Amniotic stem cell (primary cell): ENCODE data around the gene BRME1.

Source experiments
- DNase-seq: peaks from one replicate; lab custom pipeline; 2025; lab: John Stamatoyannopoulos, UW

BRME1 gene

DNA sequence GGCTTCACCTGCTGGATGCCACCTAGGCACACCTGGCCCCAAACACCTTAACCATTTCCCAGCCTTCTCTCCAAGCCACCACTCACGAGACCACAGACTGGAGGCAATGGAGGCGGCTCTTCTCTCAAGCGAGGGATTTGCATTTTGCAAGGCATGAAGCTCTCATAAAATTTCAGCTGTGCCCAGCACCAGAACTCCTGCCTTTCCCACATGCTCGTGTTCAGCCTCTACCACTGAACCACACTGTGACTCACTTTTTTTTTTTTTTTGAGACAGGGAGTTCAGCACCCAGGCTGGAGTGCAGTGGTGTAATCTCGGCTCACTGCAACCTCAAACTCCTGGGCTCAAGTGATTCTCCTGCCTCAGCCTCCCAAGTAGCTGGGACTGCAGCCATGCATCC, 18.4 kb downstream of the BRME1 start:
- no peak for DNase-seq

DNA sequence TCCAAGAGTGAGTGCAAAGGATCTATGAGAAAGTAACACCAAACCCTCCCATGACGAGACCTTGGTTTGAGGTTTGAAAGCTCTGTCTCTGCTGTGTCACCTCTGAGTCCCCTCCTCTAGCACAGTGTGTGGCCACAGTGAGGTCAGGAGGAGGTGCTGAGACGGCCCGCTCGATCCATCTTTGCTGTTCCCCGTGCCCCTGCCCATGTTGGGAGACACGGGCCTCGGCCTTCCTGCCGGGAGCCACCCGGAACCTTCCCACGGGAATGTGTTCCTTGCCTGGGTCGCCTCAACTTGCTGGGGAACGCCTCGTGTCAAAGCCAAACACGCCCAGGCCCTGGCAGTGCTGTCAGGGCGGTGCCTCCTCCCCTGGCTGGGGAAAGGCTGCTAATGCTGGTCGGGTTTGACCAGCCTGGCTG, 18.9 kb downstream of the BRME1 start:
- DNase-seq, result no peak

DNA sequence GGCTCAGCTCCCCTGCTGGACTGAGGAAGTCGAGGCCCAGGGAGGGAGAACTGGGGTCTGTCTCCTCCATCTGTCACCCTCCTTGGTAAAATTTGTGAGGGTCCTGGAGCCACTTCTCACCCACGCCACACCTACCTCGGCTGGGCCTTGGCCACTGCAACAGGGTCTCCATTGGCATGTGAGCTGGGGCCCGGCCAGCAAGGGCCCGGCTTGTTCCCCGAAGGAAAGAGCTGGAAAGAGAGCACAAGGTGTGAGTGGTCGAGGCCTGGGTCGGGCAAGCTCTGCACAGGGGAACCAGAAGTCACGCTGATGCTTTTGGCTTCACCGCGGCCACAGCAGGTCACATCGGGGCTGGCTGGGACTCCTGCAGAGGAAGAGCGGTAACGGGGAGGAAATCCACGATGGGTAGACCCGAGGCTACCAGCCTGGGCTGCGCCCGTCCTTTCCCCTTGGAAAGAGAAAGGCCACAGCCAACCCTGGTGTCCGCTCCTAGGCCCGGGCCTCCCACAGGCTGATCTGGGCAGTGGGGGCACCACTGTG, 20.0 kb downstream of the BRME1 start:
- DNase-seq, result no peak

DNA sequence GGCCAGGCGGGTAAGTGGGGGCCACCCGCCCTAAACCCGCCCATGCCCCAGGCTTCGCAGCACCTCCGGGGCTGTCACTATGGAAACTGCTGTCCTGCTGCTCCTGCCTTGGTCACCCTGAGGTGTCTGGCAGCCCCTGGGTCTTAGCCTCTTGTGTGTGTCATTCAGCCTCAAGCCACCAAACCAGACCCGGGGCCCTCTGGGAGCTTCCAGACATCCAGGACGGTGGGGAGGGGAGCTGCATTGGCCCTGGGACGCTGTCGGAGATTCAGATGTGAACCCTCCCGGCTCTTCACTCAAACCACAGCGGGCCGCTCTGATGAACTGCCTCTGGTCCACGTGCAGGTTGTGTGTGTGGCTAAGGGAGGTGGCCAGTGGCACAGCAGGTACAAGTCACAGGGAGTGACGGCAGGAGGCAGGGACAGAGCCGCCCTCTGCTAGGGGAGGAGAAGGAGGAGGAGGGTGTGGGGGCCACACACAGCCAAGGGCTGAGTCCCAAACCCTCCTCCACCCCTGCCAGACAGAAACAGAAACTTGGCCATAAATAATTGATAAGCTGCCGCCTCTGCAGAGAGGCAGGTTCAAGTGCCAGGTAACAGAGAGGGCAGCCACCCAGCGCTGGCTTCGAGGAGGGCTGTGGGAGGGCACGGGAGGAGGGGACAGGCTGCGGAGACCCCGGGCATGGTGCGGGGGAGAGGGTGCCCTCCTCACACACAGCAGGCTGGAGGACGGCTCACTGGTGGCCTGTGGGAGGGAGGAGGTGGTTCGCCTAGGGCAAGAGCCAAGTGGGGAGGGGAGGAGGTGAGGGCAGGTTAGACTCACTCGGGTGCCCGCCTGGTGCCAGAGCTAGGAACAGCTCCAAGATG, 21.0 kb downstream of the BRME1 start:
- DNase-seq, result no peak

DNA sequence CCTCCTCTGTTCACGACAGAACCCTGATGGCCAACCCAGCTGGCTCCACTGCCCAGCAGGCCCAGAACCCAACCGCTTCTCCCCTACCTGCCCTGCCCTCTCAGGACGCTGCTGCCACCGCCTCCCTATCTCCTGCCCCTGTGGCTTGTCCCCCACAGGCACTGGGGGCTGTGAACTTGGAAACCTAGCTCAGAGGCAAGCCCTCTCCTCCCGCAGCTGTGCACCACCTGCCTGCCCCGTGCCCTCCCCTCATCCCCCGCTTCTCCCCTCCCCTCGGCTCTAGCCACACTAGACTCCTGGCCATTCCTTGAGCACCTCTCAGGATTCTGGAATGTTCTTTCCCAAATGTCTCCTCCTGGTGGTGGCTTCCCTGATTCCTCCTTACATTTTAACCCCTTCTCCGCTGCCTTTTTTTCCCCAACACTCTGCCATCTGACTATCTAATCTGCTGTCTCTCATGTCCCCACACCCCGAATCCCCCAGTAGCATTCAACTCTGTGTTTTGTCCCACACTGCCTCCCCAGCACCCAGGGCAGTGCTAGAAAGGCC, 22.3 kb downstream of the BRME1 start:
- no peak for DNase-seq

DNA sequence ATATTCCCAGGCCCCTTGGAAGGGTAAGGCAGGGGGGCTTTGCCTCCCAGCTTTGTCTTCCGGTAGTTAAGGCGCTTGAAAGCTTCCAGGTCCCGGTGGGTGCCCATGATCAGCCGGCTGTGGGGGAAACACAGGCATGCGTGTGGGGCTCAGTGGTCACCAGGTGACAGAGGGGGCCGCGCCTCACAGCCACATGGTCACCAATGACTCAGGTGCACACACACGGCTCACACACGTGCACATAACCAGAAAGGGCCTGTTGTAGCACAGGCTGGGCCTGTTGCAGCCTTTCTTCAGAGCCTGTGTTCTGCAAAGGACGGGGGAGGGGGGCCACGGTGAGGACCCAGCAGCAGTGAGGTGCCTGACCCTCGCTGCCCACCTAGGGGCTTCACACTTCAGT, 23.1 kb downstream of the BRME1 start:
- DNase-seq, result no peak

DNA sequence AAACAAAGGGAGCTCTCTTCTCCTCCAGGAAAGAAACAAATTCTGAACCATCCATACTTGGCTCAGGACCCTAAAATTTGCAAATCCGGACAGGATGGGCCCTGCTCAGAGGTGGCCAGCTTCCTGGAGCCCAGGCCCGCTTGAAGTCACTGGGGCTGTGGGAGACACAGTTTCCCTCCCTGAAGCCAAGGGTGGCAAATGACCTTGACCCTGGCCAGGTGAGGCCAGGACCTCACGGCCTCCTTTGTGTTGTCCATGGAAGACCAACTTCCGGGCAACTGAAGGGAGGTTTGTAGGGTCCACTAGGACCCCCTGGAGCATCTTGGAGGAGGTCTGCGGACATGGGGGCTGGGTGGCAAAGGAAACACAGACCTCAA, 23.5 kb downstream of the BRME1 start:
- DNase-seq, result no peak

DNA sequence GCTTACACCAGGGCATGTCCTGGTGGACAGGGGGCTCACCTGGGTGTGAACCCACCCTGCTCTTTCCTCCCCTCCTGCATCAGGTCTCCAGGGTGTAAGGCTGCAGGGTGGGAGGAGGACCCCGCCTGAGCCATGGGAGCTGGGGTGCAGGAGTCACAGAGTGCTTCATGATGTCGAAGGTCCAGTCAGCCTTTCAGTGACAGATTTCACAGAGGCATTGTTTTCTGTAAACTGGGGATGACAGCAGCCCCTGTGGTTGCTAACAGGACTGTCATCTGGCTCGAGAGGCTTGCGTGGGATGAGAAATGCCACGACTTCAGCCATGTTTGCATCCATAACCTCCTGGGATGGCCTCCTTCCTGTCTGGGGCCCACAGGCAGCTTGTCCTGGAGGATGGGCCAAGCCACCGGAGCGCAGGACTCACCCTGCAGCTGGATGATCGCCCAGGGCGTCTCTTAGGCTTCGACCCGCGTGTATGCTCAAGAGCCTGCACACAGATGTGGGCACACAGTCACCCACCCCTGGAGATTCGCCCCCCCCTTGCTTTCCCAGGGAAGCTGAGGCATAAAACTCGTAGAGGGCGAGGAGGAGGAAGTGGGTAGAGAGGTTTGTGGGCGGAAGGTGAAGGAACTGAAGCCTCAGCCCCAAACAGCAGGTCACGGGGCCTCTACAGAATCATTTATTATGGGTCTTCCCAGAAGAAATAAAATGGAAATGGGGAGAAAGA, 24.1 kb downstream of the BRME1 start:
- no peak for DNase-seq

DNA sequence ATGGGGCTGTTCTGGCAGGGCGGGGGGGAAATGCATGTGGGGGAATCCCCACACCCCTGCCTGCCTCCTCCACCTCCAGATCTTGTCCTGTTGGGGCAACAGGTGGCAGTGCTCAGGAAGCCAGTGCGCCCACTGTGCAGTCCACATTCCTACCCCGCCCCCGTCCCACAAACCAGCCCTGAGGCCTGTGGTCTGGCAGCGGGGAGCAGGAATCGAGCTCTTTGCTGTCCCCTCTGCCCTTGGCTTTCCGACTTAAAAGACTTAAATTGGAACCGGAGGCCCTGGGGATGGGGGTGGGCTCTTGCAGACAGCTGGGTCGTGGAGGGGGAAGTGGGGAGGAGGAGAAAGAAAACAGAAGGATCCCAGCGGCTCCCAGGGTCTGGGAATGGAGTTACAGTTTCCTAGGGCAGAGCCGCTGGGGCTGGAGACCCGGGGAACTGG, 24.6 kb downstream of the BRME1 start:
- DNase-seq, result no peak

DNA sequence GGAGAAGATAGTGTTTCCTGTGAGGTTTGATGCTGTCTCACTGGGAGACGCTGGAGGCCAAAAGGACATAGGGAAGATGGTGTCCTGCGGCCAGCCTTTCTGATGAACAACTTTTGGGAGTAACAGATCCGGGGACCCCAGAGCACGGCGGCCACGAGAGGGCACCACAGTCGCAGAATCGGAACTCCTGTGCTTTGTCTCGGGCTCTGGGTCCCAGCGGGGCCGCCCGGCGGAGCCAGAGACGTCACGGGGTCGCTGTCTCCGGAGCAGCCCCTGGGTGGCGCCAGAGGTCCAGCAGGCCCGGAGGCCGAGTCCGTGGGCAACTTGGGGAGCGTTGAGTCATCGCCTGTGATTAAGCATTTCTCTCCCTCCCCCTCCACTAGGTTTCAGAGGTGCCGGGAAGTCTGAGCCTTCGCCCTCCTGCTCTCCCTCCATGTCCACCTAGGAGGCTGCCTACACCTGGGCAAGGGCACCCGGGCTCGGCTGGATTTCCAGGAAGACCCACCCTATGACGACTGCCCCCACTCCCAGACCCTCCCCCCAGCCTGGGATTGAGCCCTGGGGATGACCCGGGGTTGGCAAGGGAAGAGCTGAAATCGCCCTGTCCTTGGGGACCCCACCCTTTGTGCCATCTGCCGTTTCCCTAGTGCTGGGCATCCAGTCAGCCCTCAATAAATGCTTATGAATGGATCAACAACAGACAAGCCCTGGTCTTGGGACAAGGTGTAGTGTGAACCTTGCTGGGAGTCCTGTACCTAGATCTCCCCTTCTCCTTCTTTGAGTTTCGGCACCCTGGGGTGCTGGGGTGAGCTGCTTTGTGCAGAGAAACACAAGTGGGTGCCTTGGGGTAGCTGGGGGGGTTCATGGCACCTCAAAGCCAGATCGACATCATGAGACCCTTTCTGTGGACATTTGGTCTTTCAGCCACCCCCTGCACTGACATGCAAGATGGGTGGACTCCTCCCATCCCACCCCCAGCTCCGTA, 25.6 kb downstream of the BRME1 start:
- peak; percentile 91 for DNase-seq

DNA sequence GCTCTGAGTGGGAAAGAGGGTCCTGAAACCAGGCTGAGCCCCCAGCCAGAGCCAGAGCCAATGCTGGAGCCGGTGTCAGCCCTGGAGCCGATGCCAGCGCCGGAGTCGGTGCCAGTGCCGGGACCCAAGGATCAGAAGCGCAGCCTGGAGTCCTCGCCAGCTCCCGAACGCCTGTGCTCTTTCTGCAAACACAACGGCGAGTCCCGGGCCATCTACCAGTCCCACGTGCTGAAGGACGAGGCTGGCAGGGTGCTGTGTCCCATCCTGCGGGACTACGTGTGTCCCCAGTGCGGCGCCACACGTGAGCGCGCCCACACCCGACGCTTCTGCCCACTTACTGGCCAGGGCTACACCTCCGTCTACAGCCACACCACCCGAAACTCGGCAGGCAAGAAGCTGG, 28.6 kb downstream of the BRME1 start:
- no peak for DNase-seq

DNA sequence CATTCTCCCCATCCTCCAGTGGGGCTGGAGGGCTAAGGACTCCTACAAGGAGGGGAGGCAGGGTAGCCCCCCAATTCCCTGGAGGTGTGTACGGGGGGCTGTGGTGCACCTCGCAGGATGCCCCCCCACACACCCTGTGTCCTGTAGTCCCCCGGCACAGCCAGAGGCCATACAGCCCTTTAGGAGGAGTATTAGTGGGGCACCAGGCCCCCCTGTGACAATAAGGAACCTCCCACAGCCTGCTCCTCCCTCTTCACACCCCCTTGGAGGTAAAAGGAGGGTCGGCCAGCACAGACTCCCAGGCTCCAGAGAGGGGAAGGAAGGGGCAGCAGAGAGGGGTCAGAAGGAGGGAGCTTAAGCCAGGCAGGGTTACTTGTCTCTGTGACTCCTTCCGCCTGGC, 29.1 kb downstream of the BRME1 start, which contains the start of gene NANOS3:
Gene NANOS3 (plus strand): TSS at position 301 of the 400 bp plus-strand sequence. CDS start 115 bp downstream, outside the sequence.
- no peak for DNase-seq

DNA sequence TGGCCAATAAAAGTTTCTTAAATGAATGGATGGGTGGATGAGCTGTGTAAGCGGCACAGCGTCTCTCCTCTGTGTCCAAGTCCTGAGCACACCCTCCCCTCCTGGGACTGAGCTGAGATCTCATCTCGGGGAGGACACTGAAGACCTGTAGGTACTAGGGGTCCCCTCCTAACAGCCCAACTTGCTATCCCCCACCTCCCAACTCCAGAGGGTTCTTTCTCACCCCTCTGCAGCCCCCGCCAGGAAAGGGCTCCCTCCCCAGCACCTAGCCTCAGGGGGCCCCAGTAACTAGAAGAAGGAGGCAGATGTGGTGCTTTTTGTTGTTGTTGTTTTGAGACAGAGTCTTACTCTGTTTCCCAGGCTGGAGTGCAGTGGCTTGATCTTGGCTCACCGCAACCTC, 30.1 kb downstream of the BRME1 start:
- DNase-seq, result no peak

DNA sequence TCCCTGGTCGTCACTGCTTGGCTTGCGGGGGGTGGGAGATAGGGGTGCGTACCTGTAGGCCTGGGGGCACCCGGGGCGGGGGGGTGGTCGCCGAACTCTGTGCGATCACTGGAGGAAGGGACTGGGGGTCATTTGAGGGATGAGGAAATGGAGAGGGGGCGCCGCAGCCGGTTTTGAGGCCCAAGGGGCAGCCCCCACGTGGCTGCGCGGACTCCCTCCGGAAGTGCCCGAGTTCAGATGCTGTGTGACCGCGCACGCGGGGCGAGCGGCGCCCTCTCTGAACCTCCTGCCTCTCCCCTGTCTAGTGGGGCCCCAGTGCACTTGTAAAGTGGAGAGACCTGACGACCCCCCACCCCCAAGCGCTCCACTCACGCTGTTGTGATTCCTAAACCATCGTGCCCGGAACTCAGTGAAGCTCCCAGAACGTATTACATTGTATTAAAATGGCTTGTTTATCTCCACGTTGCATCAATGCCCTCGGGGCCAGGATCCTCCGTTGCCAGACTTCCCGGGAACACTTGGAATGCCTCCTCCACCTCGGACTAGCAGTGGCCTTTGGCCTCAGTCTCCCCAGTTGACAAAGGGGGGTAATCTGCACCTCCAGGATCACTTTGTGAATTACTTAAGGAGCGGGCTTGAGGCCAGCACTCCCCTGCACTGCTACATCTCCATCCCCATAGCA, 31.9 kb downstream of the BRME1 start:
- DNase-seq, result no peak

DNA sequence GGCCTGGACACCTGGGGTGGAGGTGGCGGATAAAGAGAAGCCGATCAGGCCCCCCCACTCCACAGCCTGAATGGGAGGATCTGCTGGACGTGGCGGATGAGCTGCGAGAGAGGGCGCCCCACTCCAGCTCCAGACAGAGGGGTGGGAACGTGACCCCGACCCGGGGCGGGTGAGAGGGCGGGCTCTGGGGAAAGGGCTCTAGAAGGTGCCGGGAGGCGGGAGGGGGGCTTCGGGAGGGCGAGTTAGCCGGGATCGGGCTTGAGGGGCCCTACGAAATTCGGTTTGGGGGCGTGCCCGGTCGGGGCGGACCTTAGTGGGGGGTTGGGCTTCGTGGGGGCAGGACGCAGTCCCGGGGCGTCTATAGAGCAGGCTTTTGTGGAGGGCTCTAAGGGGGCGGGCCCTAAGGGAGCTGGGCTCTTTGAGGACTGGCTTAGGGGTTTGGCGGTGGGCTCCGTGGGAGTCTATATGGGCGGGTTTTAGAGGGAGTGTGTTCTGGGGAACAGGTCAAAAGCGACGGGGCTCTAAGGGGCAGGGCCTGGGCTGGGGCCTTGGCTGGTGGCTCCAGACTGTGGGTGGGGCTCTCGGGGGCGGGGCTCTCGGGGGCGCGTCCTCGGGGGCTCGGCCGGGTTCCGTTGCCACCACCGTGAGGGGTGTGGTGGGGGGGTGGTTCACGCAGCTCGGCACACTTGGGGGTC, 33.1 kb downstream of the BRME1 start:
- DNase-seq, result no peak

DNA sequence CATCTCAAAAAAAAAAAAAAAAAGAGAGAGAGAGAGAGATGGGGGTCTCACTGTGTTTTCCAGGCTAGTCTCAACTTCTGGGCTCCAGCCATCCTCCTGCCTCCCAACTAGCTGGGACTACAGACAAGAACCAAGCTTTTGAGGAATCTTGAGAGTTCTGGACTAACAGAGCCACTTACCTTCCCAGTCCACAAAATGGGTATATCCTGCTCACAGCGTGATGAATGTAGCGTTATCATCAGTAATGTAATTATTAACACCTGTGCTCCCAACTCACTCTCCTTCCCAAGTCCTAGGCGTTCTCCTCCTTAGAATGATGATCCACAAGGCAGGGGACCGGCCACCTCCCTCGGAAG, 33.6 kb downstream of the BRME1 start:
- DNase-seq, result no peak

DNA sequence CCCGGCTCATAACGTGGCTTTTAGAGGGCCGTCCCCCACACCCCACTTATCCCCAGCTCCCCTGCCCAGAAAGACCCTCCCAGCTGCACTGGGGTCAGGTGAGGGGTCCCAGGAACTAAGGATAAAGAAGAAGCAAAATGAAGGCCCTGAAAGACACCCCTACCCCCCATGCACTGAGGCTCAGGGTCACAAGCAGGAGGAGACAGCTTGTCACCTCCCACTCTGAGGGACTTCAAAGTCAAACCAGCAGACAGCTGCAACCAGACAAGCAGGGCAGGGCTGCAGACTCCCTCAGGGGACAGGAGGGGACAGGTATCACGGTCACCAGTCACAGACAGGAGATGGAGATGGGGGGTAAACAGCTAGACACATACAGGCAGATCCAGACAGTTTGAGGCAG, 35.0 kb downstream of the BRME1 start:
- no peak for DNase-seq

DNA sequence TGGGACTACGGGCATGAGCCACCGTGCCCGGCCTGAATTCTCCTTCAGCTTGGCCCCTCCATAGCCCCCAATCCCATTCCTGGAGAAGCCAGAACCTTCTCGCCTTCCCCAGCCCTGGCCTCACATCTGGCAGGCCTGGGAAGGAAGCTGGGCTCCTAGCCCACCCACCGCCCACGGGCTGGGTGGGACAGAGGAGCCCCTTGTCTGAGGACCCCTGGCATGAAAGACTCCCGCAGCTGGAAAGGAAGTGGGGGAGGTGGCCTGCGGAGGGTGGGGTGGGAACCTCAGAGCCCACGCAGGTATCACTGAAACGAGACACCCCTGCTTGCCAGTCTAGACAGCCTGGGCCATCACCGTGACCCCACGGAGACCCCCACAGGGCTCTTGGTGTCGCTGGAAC, 36.6 kb downstream of the BRME1 start:
- no peak for DNase-seq

DNA sequence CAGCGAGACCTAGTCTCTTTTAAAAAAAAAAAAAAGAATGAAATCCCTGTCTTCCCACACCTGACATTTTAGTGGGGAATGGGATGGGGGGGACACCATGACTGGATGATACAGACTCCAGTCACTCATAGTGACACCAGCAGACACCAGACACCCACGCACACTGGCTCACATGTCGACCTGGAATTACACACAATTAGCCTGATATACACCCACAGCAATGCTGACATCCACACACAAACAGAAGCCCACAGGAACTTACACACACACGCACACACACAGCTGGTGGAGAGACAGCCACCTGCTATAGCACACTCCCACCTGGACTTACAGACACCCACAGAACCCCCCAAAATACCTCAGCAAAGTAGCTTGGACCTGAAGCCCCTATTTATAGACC, 37.3 kb downstream of the BRME1 start:
- DNase-seq, result no peak

DNA sequence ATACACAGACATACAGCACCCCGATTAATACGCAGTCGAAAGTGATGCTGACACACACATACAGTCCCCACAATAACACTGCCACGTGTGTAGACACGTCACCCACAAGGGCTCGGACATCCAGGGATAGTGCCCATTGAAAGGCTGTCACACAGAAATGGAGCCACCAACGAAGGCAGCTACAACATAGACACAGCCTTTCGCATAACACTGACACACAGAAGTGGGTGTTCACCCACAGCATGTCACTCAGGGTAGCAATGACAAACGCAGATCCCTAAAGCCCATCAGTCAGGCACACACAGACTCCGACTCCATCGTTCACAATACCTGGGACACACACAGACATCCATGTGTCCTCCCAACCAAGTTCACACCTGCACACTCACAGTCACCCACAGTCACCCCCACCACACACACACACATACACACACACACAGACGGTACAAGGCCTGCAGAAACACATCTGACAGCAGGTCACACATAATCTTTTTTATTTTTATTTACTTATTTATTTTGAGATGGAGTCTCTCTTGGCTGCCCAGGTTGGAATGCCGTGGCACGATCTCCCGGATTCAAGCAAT, 39.4 kb downstream of the BRME1 start:
- no peak for DNase-seq
